Measurements from ENCODE around the gene NUFIP2. TPM values are rescaled to one million over a fixed set of nuclear protein-coding genes. Genes with fewer than 3 reads are reported as not detected.

Gene NUFIP2
- total RNA-seq, 4 donors from 2014 or later, result 27.6 to 37.6 (median 30.5) TPM

GRCh38 chr17:29331075-29331707 is 37.2 kb upstream of the NUFIP2 start:
- Histone ChIP-seq H3K4me3 (no peak overlapping the region), H3K27ac (replicated peaks in 1 of 4) (no peak overlapping the region), H3K27me3 (no peaks in the 10 kb centered on the region), H3K4me1 (no peaks in the 10 kb centered on the region), H3K36me3 (no peaks in the 10 kb centered on the region), H3K9me3 (no peaks in the 10 kb centered on the region)
- TF ChIP-seq POLR2AphosphoS5 (IDR thresholded peaks at IDR 0.05) (no peak), EP300 (IDR thresholded peaks at IDR 0.05) (no peak), POLR2A (IDR thresholded peaks at IDR 0.05; ENCODE audit: low read depth) (no peak)
- TF ChIP-seq, protein P1, sequence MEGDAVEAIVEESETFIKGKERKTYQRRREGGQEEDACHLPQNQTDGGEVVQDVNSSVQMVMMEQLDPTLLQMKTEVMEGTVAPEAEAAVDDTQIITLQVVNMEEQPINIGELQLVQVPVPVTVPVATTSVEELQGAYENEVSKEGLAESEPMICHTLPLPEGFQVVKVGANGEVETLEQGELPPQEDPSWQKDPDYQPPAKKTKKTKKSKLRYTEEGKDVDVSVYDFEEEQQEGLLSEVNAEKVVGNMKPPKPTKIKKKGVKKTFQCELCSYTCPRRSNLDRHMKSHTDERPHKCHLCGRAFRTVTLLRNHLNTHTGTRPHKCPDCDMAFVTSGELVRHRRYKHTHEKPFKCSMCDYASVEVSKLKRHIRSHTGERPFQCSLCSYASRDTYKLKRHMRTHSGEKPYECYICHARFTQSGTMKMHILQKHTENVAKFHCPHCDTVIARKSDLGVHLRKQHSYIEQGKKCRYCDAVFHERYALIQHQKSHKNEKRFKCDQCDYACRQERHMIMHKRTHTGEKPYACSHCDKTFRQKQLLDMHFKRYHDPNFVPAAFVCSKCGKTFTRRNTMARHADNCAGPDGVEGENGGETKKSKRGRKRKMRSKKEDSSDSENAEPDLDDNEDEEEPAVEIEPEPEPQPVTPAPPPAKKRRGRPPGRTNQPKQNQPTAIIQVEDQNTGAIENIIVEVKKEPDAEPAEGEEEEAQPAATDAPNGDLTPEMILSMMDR (IDR thresholded peaks at IDR 0.05), result no peak
- DNase-seq (ENCODE audit: extremely low spot score), result no peak
- whole genome bisulfite sequencing, result 79% methylated on average over 3 of the region's 3 CpGs
- intact Hi-C loops (cut with DNase I), result no loop called here

GRCh38 chr17:29327412-29327811 is 33.5 kb upstream of the NUFIP2 start:
- no peak overlapping the region for H3K4me3 ChIP-seq
- TF ChIP-seq EP300 (IDR thresholded peaks at IDR 0.05) (no peak), POLR2A (IDR thresholded peaks at IDR 0.05; ENCODE audit: low read depth) (no peak), POLR2AphosphoS5 (IDR thresholded peaks at IDR 0.05) (no peak)
- TF ChIP-seq, protein P1 (IDR thresholded peaks at IDR 0.05), result no peak

GRCh38 chr17:29326023-29326813 is 32.3 kb upstream of the NUFIP2 start:
- TF ChIP-seq POLR2A (IDR thresholded peaks at IDR 0.05; ENCODE audit: low read depth), result no peak
- TF ChIP-seq POLR2AphosphoS5 (IDR thresholded peaks at IDR 0.05), result no peak
- TF ChIP-seq, protein P1 (IDR thresholded peaks at IDR 0.05), result no peak
- no peak for TF ChIP-seq EP300 (IDR thresholded peaks at IDR 0.05)
- WGBS, result 86% methylated on average over 6 of the region's 6 CpGs
- H3K27ac ChIP-seq (replicated peaks in 1 of 4), result no peak overlapping the region
- no peak for DNase-seq (ENCODE audit: extremely low spot score)
- no peaks in the 10 kb centered on the region for H3K36me3 ChIP-seq
- no peaks in the 10 kb centered on the region for H3K4me1 ChIP-seq
- no peaks in the 10 kb centered on the region for H3K27me3 ChIP-seq
- H3K9me3 ChIP-seq, result no peaks in the 10 kb centered on the region
- no peak overlapping the region for H3K4me3 ChIP-seq
- intact Hi-C loops (cut with DNase I), result no loop called here

More at GRCh38 chr17:29327412-29327811, 33.5 kb upstream of the NUFIP2 start:
- H3K4me1 ChIP-seq, result no peaks in the 10 kb centered on the region
- intact Hi-C loops (cut with DNase I), result no loop called here
- no peak for DNase-seq (ENCODE audit: extremely low spot score)
- 73% methylated on average over 5 of the region's 5 CpGs for WGBS
- H3K27ac ChIP-seq (replicated peaks in 1 of 4), result no peak overlapping the region
- H3K9me3 ChIP-seq, result no peaks in the 10 kb centered on the region
- no peaks in the 10 kb centered on the region for H3K27me3 ChIP-seq
- no peaks in the 10 kb centered on the region for H3K36me3 ChIP-seq

- Histone ChIP-seq H3K27me3 (no peaks in the 10 kb centered on the region), H3K27ac (replicated peaks in 1 of 4) (no peak overlapping the region), H3K36me3 (no peaks in the 10 kb centered on the region), H3K4me3 (no peak overlapping the region), H3K4me1 (no peaks in the 10 kb centered on the region), H3K9me3 (no peaks in the 10 kb centered on the region)
- 88% methylated on average over 2 of the region's 2 CpGs for WGBS
- intact Hi-C loops (cut with DNase I), result no loop called here
- TF ChIP-seq POLR2A (IDR thresholded peaks at IDR 0.05; ENCODE audit: low read depth) (no peak), POLR2AphosphoS5 (IDR thresholded peaks at IDR 0.05) (no peak), EP300 (IDR thresholded peaks at IDR 0.05) (no peak)
- TF ChIP-seq, protein P1 (IDR thresholded peaks at IDR 0.05), result no peak
- DNase-seq (ENCODE audit: extremely low spot score), result no peak
Observed at GRCh38 chr17:29322363-29322762, 28.4 kb upstream of the NUFIP2 start.

All from esophagus muscularis mucosa (tissue), 4 donors.